Fibroblast of lung (primary cell): ENCODE results near the gene SLC39A9. TPM values are rescaled to one million over a fixed set of nuclear protein-coding genes. Genes with fewer than 3 reads are reported as not detected.

Source experiments
- DNase-seq, 2 donors: peaks; one replicate each; pipeline versions ENCODE4 v3.0.0 to v3.0.0-alpha.2; 2010; ENCODE audit warnings: low read depth in 2 of 2
- H2AFZ ChIP-seq: 2 replicates; pipeline ENCODE4 v1.5.1; 2012; ENCODE audit warnings: low read length, control low read depth, inconsistent platforms
- H3K27ac ChIP-seq: 2 replicates; pipeline ENCODE4 v1.5.1; 2011; ENCODE audit warnings: low read length, control low read depth; ENCODE audit not compliant: insufficient read depth
- H3K27me3 ChIP-seq: 2 replicates; pipeline ENCODE4 v1.5.1; 2011; ENCODE audit warnings: mild to moderate bottlenecking, low read length; ENCODE audit not compliant: control insufficient read depth, insufficient read depth
- H3K36me3 ChIP-seq: 2 replicates; pipeline ENCODE4 v1.5.1; 2011; ENCODE audit warnings: low read length; ENCODE audit not compliant: control insufficient read depth, insufficient read depth
- H3K4me1 ChIP-seq: 2 replicates; pipeline ENCODE4 v1.5.1; 2011; ENCODE audit warnings: low read length; ENCODE audit not compliant: control insufficient read depth, insufficient read depth; ENCODE audit errors: extremely low read depth
- H3K4me2 ChIP-seq: 2 replicates; pipeline ENCODE4 v1.5.1; 2011; ENCODE audit warnings: low read length, control low read depth; ENCODE audit not compliant: insufficient read depth; ENCODE audit errors: extremely low read depth
- H3K4me3 ChIP-seq, 4 experiments: fragments of 200-600 bp in 1 of 4; sonication (generic) in 1 of 4; replicated peaks in 1 of 4; 2 replicates each; pipeline ENCODE4 v1.5.1; 2011 to 2016; ENCODE audit warnings: low read length in 4 of 4, low read depth in 3 of 4, mild to moderate bottlenecking in 3 of 4, control low read depth in 2 of 4, inconsistent platforms in 1 of 4, mixed read lengths in 1 of 4; ENCODE audit not compliant: insufficient read depth in 1 of 4; ENCODE audit errors: control extremely low read depth in 1 of 4
- H3K79me2 ChIP-seq: 2 replicates; pipeline ENCODE4 v1.5.1; 2012; ENCODE audit warnings: mild to moderate bottlenecking, low read length, inconsistent platforms; ENCODE audit not compliant: control insufficient read depth, insufficient read depth
- H3K9ac ChIP-seq: 2 replicates; pipeline ENCODE4 v1.5.1; 2011; ENCODE audit warnings: mild to moderate bottlenecking, low read length, control low read depth; ENCODE audit not compliant: insufficient read depth
- H3K9me3 ChIP-seq: 2 replicates; pipeline ENCODE4 v1.5.1; 2012; ENCODE audit warnings: low read depth, low read length; ENCODE audit not compliant: control insufficient read depth, insufficient read depth
- H4K20me1 ChIP-seq: 2 replicates; pipeline ENCODE4 v1.5.1; 2011; ENCODE audit warnings: low read length; ENCODE audit not compliant: control insufficient read depth, insufficient read depth; ENCODE audit errors: extremely low read depth
- CTCF ChIP-seq, 2 donors: IDR thresholded peaks in 1 of 2; conservative IDR thresholded peaks in 1 of 2; 1 replicate in 1 of 2; 2 replicates in 1 of 2; pipeline ENCODE4 v1.5.1; 2011 to 2012; ENCODE audit warnings: low read length in 2 of 2, control low read depth in 1 of 2, inconsistent platforms in 1 of 2, low read depth in 1 of 2, mild to moderate bottlenecking in 1 of 2
- EZH2 ChIP-seq: IDR thresholded peaks from 2 replicates; pipeline ENCODE4 v1.5.1; 2012; ENCODE audit warnings: low read length, control low read depth, mild to moderate bottlenecking; ENCODE audit errors: missing control alignments
- polyA plus RNA-seq, 2 donors: library from polyadenylated mRNA; depleted of rRNA in 1 of 2; stranded (reverse) in 1 of 2; unstranded in 1 of 2; fragments of >200 nt; gene quantifications; 2 replicates each; pipeline ENCODE4 v1.2.1, GENCODE V29; 2011 to 2012; ENCODE audit warnings: missing spikeins in 1 of 2
- total RNA-seq: library from RNA; depleted of rRNA; stranded (reverse); fragments of >200 nt; gene quantifications from 2 replicates; pipeline ENCODE4 v1.2.1, GENCODE V29; 2014

SLC39A9 gene
- total and polyA plus RNA-seq, 2 donors (not counting 1 experiment from before 2014, with no cell fraction given) = 81.9 to 104 TPM

GRCh38 chr14:69429643-69430042, 31.2 kb downstream of the SLC39A9 start:
- no peak overlapping the region for H3K27ac ChIP-seq
- H3K4me1 ChIP-seq = no peaks in the 10 kb centered on the region
- H4K20me1 ChIP-seq = no peaks in the 10 kb centered on the region
- no peaks in the 10 kb centered on the region for H3K9me3 ChIP-seq
- no peak overlapping the region for H3K9ac ChIP-seq
- peaks cover 4% of the 10 kb centered on the region for H3K79me2 ChIP-seq
- H3K4me2 ChIP-seq = no peak overlapping the region
- DNase-seq = no peak
- H3K27me3 ChIP-seq = no peaks in the 10 kb centered on the region
- H3K4me3 ChIP-seq = no peak overlapping the region
- TF ChIP-seq CTCF (conservative IDR thresholded peaks at IDR 0.05 in 1 of 2, IDR thresholded peaks at IDR 0.05 in 1 of 2; ENCODE audit: low read depth in 1 of 2, low read length in 2 of 2) (no peak), EZH2 (no peak)
- H3K36me3 ChIP-seq = no peaks in the 10 kb centered on the region
- no peak overlapping the region for H2AFZ ChIP-seq

GRCh38 chr14:69430306-69430939, 31.9 kb downstream of the SLC39A9 start:
- Histone ChIP-seq H3K9me3 (no peaks in the 10 kb centered on the region), H3K4me3 (no peak overlapping the region), H3K79me2 (peaks cover 4% of the 10 kb centered on the region), H4K20me1 (no peaks in the 10 kb centered on the region), H3K9ac (no peak overlapping the region), H3K36me3 (no peaks in the 10 kb centered on the region), H2AFZ (no peak overlapping the region), H3K4me2 (no peak overlapping the region), H3K27ac (no peak overlapping the region), H3K4me1 (no peaks in the 10 kb centered on the region), H3K27me3 (no peaks in the 10 kb centered on the region)
- DNase-seq = no peak
- TF ChIP-seq EZH2 (no peak), CTCF (conservative IDR thresholded peaks at IDR 0.05 in 1 of 2, IDR thresholded peaks at IDR 0.05 in 1 of 2; ENCODE audit: low read depth in 1 of 2, low read length in 2 of 2) (no peak)

GRCh38 chr14:69432364-69432763, 33.9 kb downstream of the SLC39A9 start:
- Histone ChIP-seq H3K9me3 (no peaks in the 10 kb centered on the region), H3K36me3 (no peaks in the 10 kb centered on the region), H3K4me1 (no peaks in the 10 kb centered on the region), H3K79me2 (peaks cover 7% of the 10 kb centered on the region), H3K9ac (no peak overlapping the region), H3K27ac (no peak overlapping the region), H3K4me2 (no peak overlapping the region), H3K4me3 (no peak overlapping the region), H4K20me1 (no peaks in the 10 kb centered on the region), H2AFZ (no peak overlapping the region), H3K27me3 (no peaks in the 10 kb centered on the region)
- TF ChIP-seq EZH2 (no peak), CTCF (conservative IDR thresholded peaks at IDR 0.05 in 1 of 2, IDR thresholded peaks at IDR 0.05 in 1 of 2; ENCODE audit: low read depth in 1 of 2, low read length in 2 of 2) (no peak)
- DNase-seq = no peak
